Measurements from ENCODE around the gene SALL2. TPM values are rescaled to one million over a fixed set of nuclear protein-coding genes. Genes with fewer than 3 reads are reported as not detected.

The SALL2 gene
- total and polyA plus RNA-seq, 2 of the 8 experiments (the other 6 are each of a cell fraction or from before 2014, with no cell fraction given): 310 to 360 TPM

- TF ChIP-seq, protein P1, sequence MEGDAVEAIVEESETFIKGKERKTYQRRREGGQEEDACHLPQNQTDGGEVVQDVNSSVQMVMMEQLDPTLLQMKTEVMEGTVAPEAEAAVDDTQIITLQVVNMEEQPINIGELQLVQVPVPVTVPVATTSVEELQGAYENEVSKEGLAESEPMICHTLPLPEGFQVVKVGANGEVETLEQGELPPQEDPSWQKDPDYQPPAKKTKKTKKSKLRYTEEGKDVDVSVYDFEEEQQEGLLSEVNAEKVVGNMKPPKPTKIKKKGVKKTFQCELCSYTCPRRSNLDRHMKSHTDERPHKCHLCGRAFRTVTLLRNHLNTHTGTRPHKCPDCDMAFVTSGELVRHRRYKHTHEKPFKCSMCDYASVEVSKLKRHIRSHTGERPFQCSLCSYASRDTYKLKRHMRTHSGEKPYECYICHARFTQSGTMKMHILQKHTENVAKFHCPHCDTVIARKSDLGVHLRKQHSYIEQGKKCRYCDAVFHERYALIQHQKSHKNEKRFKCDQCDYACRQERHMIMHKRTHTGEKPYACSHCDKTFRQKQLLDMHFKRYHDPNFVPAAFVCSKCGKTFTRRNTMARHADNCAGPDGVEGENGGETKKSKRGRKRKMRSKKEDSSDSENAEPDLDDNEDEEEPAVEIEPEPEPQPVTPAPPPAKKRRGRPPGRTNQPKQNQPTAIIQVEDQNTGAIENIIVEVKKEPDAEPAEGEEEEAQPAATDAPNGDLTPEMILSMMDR (IDR thresholded peaks at IDR 0.05; ENCODE audit: control extremely low read depth in 1 of 3, insufficient read depth in 1 of 3, low read depth in 1 of 3, low read length in 3 of 3): no peak
- no peak for TF ChIP-seq TEAD4 (IDR thresholded peaks at IDR 0.05; ENCODE audit: low read depth, low read length)
- TF ChIP-seq POLR2A (IDR thresholded peaks at IDR 0.05; ENCODE audit: control extremely low read depth in 1 of 2, low read depth in 2 of 2, low read length in 2 of 2): peak in 1 of 2 experiments; percentile 60; a peak in 1 of 3 replicates
- TF ChIP-seq ZNF274 (IDR thresholded peaks at IDR 0.05; ENCODE audit: borderline replicate concordance, extremely low read depth, low read length): no peak
- TF ChIP-seq, protein P2, sequence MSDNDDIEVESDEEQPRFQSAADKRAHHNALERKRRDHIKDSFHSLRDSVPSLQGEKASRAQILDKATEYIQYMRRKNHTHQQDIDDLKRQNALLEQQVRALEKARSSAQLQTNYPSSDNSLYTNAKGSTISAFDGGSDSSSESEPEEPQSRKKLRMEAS (IDR thresholded peaks at IDR 0.05): no peak
- no peak for TF ChIP-seq YY1 (IDR thresholded peaks at IDR 0.05; ENCODE audit: low read depth, low read length)
- TF ChIP-seq POLR2AphosphoS5 (IDR thresholded peaks at IDR 0.05; ENCODE audit: low read depth, low read length): peak; percentile 9
- 0 out of 2 replicates have a peak, but pooled peaks have one; percentile 12 for TF ChIP-seq JUND (IDR thresholded peaks at IDR 0.05; ENCODE audit: low read length)
- no peak for TF ChIP-seq RBBP5 (IDR thresholded peaks at IDR 0.05; ENCODE audit: borderline replicate concordance, low read depth, low read length)
- TF ChIP-seq GABPA (IDR thresholded peaks at IDR 0.05; ENCODE audit: borderline replicate concordance, insufficient read depth, low read length): no peak
- no peak for TF ChIP-seq TBP (IDR thresholded peaks at IDR 0.05; ENCODE audit: low read depth, low read length)
- no peak for TF ChIP-seq TAF7 (optimal IDR thresholded peaks at IDR 0.05; ENCODE audit: borderline replicate concordance, low read depth, low read length)
- no peak for TF ChIP-seq BCL11A (IDR thresholded peaks at IDR 0.05; ENCODE audit: low read depth in 2 of 2, low read length in 2 of 2)
- TF ChIP-seq MAFK (IDR thresholded peaks at IDR 0.05; ENCODE audit: low read depth, low read length): no peak
- TF ChIP-seq SAP30 (IDR thresholded peaks at IDR 0.05; ENCODE audit: insufficient read depth, insufficient replicate concordance, low read length): no peak
- TF ChIP-seq KDM1A (IDR thresholded peaks at IDR 0.05; ENCODE audit: borderline replicate concordance, low read length): no peak
- TF ChIP-seq BRCA1 (IDR thresholded peaks at IDR 0.05; ENCODE audit: low read depth, low read length): no peak
- no peak for TF ChIP-seq NANOG (IDR thresholded peaks at IDR 0.05; ENCODE audit: insufficient read depth, low read depth, low read length, poor library complexity, severe bottlenecking)
- TF ChIP-seq SIX5 (IDR thresholded peaks at IDR 0.05; ENCODE audit: low read depth, low read length): no peak
- TF ChIP-seq SRF (IDR thresholded peaks at IDR 0.05; ENCODE audit: low read depth, low read length): no peak
- TF ChIP-seq EGR1 (IDR thresholded peaks at IDR 0.05; ENCODE audit: borderline replicate concordance, low read depth, low read length): no peak
- TF ChIP-seq KDM5A (IDR thresholded peaks at IDR 0.05; ENCODE audit: low read length): no peak; the same call in 1 of the 2 replicates
- no peak for TF ChIP-seq TCF12 (IDR thresholded peaks at IDR 0.05; ENCODE audit: low read depth, low read length)
Measured at GRCh38 chr14:21476523-21476924, 49.6 kb downstream of the SALL2 start (continued).
